HG03521 (cell line): ENCODE measurements around the gene EN1.

Source experiments
- ATAC-seq: cut with Tn5 transposase; IDR thresholded peaks from one replicate; pipeline ENCODE4 v1.9.1; 2021; ENCODE audit warnings: mild to moderate bottlenecking, moderate library complexity; ENCODE audit not compliant: unreplicated experiment

Gene EN1

GRCh38 chr2:118826093-118826492 lies 21.4 kb downstream of the EN1 start:
- ATAC-seq, result no peak

- no peak for ATAC-seq
Observed at GRCh38 chr2:118823633-118824032, 23.8 kb downstream of the EN1 start.

DNA sequence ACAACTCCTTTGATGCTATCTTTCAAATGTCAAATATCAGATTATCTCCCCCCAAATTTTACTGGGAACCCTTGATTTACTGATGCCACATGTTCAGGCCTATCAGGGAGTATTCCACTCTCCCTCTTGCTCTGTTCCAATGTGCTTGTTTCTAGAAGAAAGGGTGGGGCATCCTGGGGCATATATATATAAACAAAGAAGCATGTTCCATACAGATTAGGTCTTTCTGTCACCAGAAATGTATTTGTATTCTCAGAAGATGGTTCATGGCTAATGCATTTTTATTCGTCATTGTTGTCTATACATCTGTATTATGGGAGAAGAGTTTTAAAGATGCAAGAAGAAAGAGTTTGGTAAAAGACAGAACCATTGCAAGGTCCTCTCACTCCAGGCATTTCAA lies 24.9 kb downstream of the EN1 start:
- ATAC-seq, result no peak

- no peak for ATAC-seq
Observed at GRCh38 chr2:118822015-118822414, 25.4 kb downstream of the EN1 start.

GRCh38 chr2:118817469-118817868 lies 30.0 kb downstream of the EN1 start:
- no peak for ATAC-seq

DNA sequence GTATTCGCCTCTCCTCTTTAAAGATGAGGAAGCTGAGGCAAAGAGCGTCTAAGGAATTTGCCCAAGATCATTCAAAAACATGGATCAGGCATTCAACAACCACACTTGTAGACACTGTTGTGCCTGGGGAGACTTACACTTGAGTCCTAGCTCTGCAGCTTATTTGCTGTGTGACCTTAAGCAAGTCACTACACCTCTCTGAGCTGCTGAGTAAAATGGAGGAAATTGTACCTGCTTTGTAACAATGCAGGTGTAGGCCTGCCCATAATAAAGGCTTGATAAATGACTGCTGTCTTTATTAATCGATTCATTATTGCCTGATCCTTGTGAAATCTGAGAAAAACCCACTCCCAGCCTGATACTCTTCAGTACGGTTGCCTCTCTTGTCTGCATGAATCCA lies 30.8 kb downstream of the EN1 start:
- ATAC-seq, result no peak

- ATAC-seq, result no peak
Observed at GRCh38 chr2:118815731-118816130, 31.7 kb downstream of the EN1 start.

DNA sequence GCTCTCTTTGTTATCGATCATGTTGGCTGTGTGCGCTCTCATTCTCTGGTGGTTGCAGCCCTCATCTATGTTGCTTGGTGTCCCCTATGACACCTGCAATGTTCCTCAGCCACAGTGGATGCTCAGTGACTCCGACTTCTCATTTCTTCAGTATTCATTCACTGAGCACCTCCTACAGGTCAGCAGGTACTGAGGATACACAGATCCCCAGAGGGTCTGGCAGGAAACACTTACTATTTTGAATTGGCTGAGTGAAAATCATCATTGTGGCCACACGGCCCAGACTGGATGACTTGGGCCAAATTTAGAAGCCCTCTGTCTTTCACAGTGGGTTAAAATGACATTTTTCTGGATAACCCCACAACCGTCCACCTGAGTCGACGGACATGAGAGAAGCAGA lies 32.1 kb downstream of the EN1 start:
- ATAC-seq, result no peak

DNA sequence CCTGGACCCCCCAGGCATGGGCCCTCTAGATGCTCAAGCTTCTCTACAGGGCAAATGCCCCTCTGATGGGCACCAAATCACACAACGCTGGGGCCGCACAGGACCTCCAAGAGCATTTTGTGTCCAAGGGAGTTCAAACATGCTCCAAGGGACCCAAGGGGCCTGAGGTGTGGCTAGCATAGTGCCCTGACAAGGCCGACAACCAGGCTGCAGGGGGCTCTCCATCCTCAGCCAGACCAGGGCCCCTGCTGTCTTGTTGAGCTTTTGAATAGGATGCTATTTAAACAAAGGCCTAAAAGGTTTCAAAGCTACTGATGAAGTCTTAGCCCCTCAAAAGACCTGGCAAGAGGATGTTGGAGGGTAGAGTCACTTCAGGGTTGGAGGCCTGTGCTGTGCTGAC lies 33.1 kb downstream of the EN1 start:
- ATAC-seq, result no peak

DNA sequence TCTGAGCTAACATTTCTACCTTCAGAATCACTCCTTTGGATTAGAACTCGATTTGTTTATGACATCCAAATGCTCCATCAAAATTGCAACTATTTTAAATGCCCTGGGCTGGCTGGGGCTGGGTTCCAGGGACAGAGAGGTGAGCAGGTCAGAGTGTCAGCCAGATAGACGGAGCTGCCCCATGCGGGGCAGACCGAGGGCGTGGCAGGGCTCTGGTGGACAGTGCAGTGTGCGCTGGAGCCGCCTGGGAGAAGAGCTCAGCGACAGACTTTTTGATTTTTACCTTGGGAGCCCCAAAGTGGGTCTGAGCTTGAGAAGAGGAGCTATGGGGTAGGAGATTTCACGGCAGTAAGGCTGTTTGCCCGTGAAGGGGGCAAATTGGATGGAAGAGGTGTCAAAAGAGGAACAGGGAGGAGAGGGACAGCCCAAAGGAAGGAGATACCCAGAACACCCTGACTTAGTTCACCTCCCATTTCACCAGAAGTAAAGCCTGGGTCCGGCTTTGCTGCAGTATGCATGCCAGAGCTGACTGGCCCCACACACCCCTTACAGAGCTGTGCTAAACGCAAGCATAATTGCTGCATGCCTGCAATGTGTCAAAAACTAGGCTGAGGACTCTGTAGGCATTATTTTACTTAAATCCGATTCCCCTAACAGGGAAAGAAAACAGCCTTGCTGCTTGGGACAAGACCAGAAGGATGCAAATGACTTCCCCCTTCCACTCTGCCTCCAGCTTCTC lies 33.7 kb downstream of the EN1 start:
- no peak for ATAC-seq

DNA sequence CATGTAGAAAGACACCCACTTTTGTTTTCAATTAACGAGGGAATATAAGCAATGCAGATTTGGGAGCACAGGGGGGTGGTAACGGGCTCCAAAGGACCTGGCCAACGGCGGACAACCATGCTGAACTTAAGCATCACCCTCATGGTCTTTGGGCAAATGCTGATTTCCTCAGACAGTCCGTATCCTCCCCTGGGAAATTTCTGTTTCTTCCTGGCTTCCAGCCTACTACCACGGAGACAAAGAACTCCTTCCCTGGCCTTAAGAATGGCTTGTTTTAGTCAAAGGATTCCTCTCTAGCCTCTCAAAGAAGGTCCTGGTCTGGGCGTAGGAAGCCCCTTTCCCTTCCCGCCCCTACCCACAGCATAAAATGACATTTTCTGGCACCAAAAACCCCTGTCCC lies 34.3 kb downstream of the EN1 start:
- no peak for ATAC-seq

DNA sequence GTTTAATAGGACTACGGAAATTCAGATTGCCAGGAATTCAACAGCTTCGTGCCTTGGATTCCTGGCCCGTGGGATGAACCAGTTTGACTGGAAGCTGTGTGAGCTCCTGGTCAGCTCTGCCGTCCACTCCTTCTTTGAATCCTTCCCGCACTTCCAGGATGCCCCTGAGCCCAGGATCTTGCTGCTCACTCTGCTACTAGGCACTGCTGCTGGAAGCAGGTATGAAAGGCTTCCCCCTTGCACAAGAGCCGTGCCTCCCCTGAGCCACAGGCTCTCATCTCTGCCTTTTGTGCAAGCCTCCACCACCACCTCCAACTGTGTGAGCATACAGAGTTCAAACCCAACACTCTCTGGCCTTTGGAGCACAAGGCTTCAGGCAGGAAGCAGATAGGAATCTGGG lies 34.9 kb downstream of the EN1 start:
- ATAC-seq, result no peak

- ATAC-seq, result no peak
Observed at GRCh38 chr2:118811514-118812115, 35.8 kb downstream of the EN1 start.

- no peak for ATAC-seq
Observed at GRCh38 chr2:118810766-118811165, 36.7 kb downstream of the EN1 start.

- ATAC-seq, result no peak
Observed at GRCh38 chr2:118808429-118808809, 39.0 kb downstream of the EN1 start.

- no peak for ATAC-seq
Observed at GRCh38 chr2:118807668-118808428, 39.6 kb downstream of the EN1 start.

DNA sequence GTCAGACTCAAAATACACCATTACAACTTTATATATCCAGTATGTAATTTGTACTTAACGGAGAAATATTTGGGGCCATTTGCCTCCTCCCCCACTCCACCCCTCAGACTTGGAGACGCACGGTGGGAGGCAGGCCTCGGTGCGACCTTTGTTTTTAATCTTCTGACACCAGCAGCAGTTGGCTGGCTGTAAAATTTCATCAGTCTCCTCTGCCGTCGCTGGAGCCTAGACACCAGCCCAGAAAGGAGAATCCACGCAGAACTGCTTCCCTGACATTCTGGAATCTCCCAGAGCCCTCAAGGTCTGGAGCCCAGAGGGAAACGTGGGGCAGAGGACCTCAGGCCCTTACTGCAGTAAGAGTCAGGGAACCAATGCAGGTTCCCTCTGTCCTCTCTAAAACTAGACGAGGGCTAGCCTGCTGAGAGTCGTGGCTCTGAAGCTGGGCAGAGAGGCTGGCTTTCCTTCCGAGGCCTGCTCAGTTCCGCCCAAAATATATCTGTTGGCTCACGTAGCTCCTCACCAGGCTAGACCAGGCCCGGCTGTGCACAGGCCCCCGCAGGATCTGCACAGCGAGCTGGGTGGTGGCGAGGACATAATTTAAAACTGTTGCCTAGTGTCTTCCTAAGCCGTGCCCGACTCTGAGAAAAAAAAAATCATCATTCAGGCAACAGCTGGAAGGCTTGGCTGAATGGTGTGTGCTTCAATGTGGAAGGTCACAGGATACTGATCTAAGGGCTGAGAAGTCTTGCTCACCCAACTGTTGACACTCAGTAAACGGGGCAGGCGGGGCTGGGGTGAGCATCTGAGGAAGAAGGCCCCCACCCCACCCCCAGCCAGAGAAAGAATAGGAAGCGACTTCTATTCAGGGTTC lies 40.4 kb downstream of the EN1 start:
- ATAC-seq, result no peak

GRCh38 chr2:118805064-118805690 lies 42.3 kb downstream of the EN1 start:
- no peak for ATAC-seq

DNA sequence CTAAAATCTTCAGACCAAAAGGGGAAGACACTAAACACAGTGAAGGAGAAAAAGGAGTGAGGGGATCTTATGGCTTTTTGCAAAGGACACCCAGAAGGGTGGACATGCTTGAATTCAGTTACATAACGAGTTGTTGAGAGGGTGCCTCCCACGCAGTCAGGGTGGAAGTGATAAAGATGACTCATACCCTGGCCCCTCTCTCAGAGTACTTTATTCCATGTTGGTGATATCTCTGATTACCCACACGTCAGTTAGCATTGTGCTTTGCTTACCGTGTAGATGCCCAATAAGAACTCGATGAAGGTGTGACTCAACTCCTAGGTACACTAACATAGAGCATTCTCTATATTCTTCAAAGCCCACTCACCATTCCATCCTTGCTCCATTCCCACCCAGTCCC lies 44.4 kb downstream of the EN1 start:
- ATAC-seq, result no peak

DNA sequence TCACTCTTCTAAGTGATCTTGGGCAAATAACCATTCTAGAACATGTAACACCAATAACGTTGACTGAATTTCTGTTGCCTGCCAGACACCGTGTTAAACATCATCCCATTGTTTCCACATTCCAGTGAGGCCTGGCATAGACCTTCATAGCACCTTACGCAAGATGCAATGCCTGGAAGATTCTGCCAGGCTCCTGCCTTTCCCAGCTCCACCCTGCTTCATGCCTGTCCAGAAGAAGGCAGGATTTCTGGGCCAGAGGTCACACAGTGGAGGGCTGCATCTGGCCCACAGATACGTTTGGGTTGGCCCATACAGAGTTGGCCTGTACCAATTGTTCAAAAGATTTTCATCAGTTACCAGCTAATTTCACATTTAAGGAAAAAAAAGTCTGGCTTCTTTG lies 46.3 kb downstream of the EN1 start:
- no peak for ATAC-seq

- ATAC-seq, result no peak
Observed at GRCh38 chr2:118800736-118801135, 46.7 kb downstream of the EN1 start.
